Liver (tissue), 3 donors: Measurements from ENCODE around the gene ITPRIPL2.

Experiments used
- CTCF ChIP-seq: fragments of 150-350 bp; IDR thresholded peaks from 2 replicates; pipeline ENCODE4 v1.5.1; 2017; ENCODE audit warnings: improper control_type of control experiment, low read depth, low read length; ENCODE audit not compliant: missing input control
- GABPA ChIP-seq, 2 donors: IDR thresholded peaks in 1 of 2; conservative IDR thresholded peaks in 1 of 2; 2 replicates each; pipeline ENCODE4 v1.6.1; 2016; ENCODE audit warnings: antibody characterized with exemption in 2 of 2, mild to moderate bottlenecking in 1 of 2, moderate library complexity in 1 of 2
- MAX ChIP-seq: IDR thresholded peaks from 2 replicates; pipeline ENCODE4 v1.6.1; 2016; ENCODE audit warnings: antibody characterized with exemption
- RAD21 ChIP-seq, 2 donors: IDR thresholded peaks; 2 replicates each; pipeline ENCODE4 v1.6.1; 2016; ENCODE audit warnings: antibody characterized with exemption in 2 of 2, mild to moderate bottlenecking in 2 of 2
- REST ChIP-seq: IDR thresholded peaks from 2 replicates; pipeline ENCODE4 v1.6.1; 2016; ENCODE audit warnings: antibody characterized with exemption, mild to moderate bottlenecking
- ZBTB33 ChIP-seq: IDR thresholded peaks from 2 replicates; pipeline ENCODE4 v1.6.1; 2016; ENCODE audit warnings: antibody characterized with exemption
- donor health status: healthy.
- donor health status: healthy.

GRCh38 chr16:19119564-19119963, 5.8 kb downstream of the ITPRIPL2 start:
- no peak for TF ChIP-seq ZBTB33
- no peak for TF ChIP-seq CTCF
- TF ChIP-seq GABPA (IDR thresholded peaks at IDR 0.05 in 1 of 2, conservative IDR thresholded peaks at IDR 0.05 in 1 of 2), result no peak
- TF ChIP-seq RAD21 (IDR thresholded peaks at IDR 0.05), result no peak
- TF ChIP-seq REST, result no peak
- no peak for TF ChIP-seq MAX
